ENCODE measurements around the gene GOLPH3. TPM values are rescaled to one million over a fixed set of nuclear protein-coding genes. Genes with fewer than 3 reads are reported as not detected.

Gene GOLPH3
- total RNA-seq, 1 experiment from 2014 or later: 98.7 TPM

- Histone ChIP-seq H3K79me1 (ENCODE audit: insufficient read depth, low read depth, low read length, poor library complexity, severe bottlenecking) (peaks cover 4% of the 10 kb centered on the region), H3K9me3 (ENCODE audit: control insufficient read depth, low read depth, low read length) (no peaks in the 10 kb centered on the region), H3K4ac (ENCODE audit: low read depth, low read length) (no peak overlapping the region), H2BK5ac (ENCODE audit: insufficient read length, low read length) (no peak overlapping the region), H2AK5ac (ENCODE audit: insufficient read length, low read length) (no peak overlapping the region), H3K79me2 (ENCODE audit: insufficient read depth, low read length) (no peaks in the 10 kb centered on the region), H3K27ac (ENCODE audit: insufficient read length, low read depth, low read length) (no peak overlapping the region), H2BK20ac (ENCODE audit: low read depth, low read length, poor library complexity, severe bottlenecking) (no peak overlapping the region), H3K23me2 (ENCODE audit: insufficient read length, low read depth, low read length, poor library complexity, severe bottlenecking) (no peaks in the 10 kb centered on the region), H4K5ac (ENCODE audit: insufficient read length, low read depth, low read length) (no peak overlapping the region), H3K27me3 (ENCODE audit: insufficient read depth, low read length) (no peaks in the 10 kb centered on the region), H4K91ac (ENCODE audit: insufficient read length, low read depth, low read length) (no peak overlapping the region), H3T11ph (ENCODE audit: low read length) (no peak overlapping the region), H2BK12ac (ENCODE audit: insufficient read length, low read depth, low read length) (no peak overlapping the region), H2BK120ac (ENCODE audit: low read depth, low read length, poor library complexity, severe bottlenecking) (no peak overlapping the region), H3K56ac (ENCODE audit: insufficient read length, low read depth, low read length) (no peak overlapping the region), H3K23ac (ENCODE audit: insufficient read length, low read depth, low read length) (no peak overlapping the region), H4K8ac (replicated peaks; ENCODE audit: insufficient read length, low read depth, low read length) (no peak overlapping the region), H3K9ac (ENCODE audit: extremely low read depth, insufficient read length, low read length) (no peak overlapping the region), H4K20me1 (ENCODE audit: control insufficient read depth, insufficient read depth, insufficient read length) (no peaks in the 10 kb centered on the region), H3K4me1 (ENCODE audit: insufficient read depth, low read length) (no peaks in the 10 kb centered on the region), H3K18ac (ENCODE audit: insufficient read length, low read depth, low read length) (no peak overlapping the region), H3K4me2 (ENCODE audit: insufficient read depth, insufficient read length, low read length) (no peak overlapping the region), H2AFZ (ENCODE audit: low read length) (no peak overlapping the region), H3K14ac (ENCODE audit: insufficient read depth, low read length) (no peak overlapping the region), H2BK15ac (ENCODE audit: low read depth, low read length) (no peak overlapping the region)
- Mint-ChIP-seq H3K9me3 (peaks cover 4 to 10% of the 10 kb centered on the region in 2 experiments; a peak in 3 of 5 replicates), H3K4me3 (no peak overlapping the region), H3K36me3 (ENCODE audit: insufficient read depth in 1 of 3, low read depth in 3 of 3) (peaks cover 50 to 77% (median 69%) of the 10 kb centered on the region in 3 experiments), H3K27me3 (ENCODE audit: low read depth) (no peaks in the 10 kb centered on the region), H3K27ac (no peak overlapping the region; a peak in 1 of 7 replicates), H3K4me1 (no peaks in the 10 kb centered on the region)
- no peak for TF ChIP-seq CTCF (conservative IDR thresholded peaks at IDR 0.05)
- WGBS (ENCODE audit: extremely low coverage, insufficient read length, low lambda C conversion rate): no CpG with 5 or more reads among the region's 10 CpGs
- DNase-seq: no peak
Measured at GRCh38 chr5:32109236-32109635, 64.9 kb downstream of the GOLPH3 start.

Data from H9 (cell line).